ENCODE data around the gene ZNRF3. TPM values are rescaled to one million over a fixed set of nuclear protein-coding genes. Genes with fewer than 3 reads are reported as not detected.

Gene ZNRF3
- polyA plus RNA-seq, 3 donors: 0.13 TPM; not detected in 2

DNA sequence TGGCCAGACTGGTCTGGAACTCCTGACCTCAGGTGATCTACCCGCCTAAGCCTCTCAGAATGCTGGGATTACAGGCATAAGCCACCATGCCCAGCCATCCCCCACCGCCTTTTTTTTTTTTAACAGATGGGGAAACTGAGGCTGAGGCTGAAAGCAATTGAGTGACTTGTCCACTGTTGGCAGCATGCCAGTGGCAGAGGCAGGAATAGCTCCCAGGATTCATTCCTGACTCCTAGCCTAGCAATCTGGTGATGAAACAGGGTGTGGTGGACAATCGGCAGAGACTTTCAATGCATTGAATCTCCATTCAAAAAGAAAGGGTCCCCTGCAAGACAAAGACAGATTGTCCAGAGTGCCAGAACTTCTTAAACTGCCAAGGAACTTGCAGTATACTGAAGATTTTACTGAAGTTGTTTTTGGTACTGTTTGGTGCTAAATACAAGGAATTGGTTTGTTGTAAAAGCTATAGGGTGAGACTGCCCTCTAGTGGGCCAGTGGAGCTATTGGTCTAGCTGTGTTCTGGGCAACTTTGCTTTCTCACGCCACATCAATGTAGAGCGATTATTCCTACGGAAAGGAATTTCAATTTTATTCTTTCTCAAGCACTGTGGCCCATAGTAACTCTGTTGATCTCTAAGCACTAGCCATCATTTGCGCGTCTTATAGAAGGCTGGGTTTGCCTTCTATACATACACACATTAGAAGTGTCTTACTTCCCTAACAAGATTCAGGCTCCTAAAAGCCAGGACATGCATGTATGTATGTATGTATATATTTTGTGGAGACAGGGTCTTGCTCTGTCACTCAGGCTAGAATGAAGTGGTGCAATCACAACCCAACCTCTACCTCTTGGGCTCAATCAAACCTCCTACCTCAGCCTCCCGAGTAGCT lies 157.3 kb downstream of the ZNRF3 start:
- no peak overlapping the region for H3K27ac ChIP-seq (ENCODE audit: low read depth in 1 of 2, low read length in 2 of 2)
- no peaks in the 10 kb centered on the region for H3K4me1 ChIP-seq (ENCODE audit: control insufficient read depth in 1 of 2, insufficient read depth in 2 of 2, low read length in 2 of 2)
- no peaks in the 10 kb centered on the region for H3K36me3 ChIP-seq (replicated peaks in 1 of 2; ENCODE audit: control insufficient read depth in 1 of 2, insufficient read depth in 2 of 2, low read length in 2 of 2)
- H2AFZ ChIP-seq (ENCODE audit: insufficient read depth, low read depth, low read length, poor library complexity, severe bottlenecking): peak overlapping the region; percentile 1
- Mint-ChIP-seq H3K4me3 (no peak overlapping the region), H3K36me3 (no peaks in the 10 kb centered on the region), H3K9me3 (no peaks in the 10 kb centered on the region), H3K27me3 (ENCODE audit: low read depth in 3 of 3) (peaks cover 0 to 3% (median 2%) of the 10 kb centered on the region in 3 donors), H3K27ac (no peak overlapping the region), H3K4me1 (peaks cover 2% of the 10 kb centered on the region)
- H3K27me3 ChIP-seq (ENCODE audit: control insufficient read depth in 2 of 2, insufficient read depth in 2 of 2, low read length in 2 of 2): no peaks in the 10 kb centered on the region
- WGBS (ENCODE audit: insufficient coverage): 100% methylated on average over 1 of the region's 9 CpGs
- H3K4me2 ChIP-seq (replicated peaks; ENCODE audit: extremely low read depth, low read length, poor library complexity, severe bottlenecking): no peak overlapping the region
- H3K9me3 ChIP-seq (replicated peaks in 1 of 2; ENCODE audit: control insufficient read depth in 1 of 2, insufficient read depth in 1 of 2, low read length in 2 of 2): no peaks in the 10 kb centered on the region
- H4K20me1 ChIP-seq (ENCODE audit: insufficient read depth, low read length): no peaks in the 10 kb centered on the region
- intact Hi-C loops (cut with micrococcal nuclease): loop anchor here (1.0 to 5.0 kb wide), 4 partner anchors 183 to 440 kb away; no protein-coding TSS in a partner anchor
- H3K9ac ChIP-seq (ENCODE audit: insufficient read depth, low read length, poor library complexity, severe bottlenecking): no peak overlapping the region
- DNase-seq: peak; percentile 50 to 72 (median 66)
- H3K4me3 ChIP-seq (replicated peaks in 1 of 3; ENCODE audit: low read depth in 2 of 3, low read length in 3 of 3): no peak overlapping the region
- no peaks in the 10 kb centered on the region for H3K79me2 ChIP-seq (ENCODE audit: insufficient read depth, low read length)
- TF ChIP-seq, protein P1, sequence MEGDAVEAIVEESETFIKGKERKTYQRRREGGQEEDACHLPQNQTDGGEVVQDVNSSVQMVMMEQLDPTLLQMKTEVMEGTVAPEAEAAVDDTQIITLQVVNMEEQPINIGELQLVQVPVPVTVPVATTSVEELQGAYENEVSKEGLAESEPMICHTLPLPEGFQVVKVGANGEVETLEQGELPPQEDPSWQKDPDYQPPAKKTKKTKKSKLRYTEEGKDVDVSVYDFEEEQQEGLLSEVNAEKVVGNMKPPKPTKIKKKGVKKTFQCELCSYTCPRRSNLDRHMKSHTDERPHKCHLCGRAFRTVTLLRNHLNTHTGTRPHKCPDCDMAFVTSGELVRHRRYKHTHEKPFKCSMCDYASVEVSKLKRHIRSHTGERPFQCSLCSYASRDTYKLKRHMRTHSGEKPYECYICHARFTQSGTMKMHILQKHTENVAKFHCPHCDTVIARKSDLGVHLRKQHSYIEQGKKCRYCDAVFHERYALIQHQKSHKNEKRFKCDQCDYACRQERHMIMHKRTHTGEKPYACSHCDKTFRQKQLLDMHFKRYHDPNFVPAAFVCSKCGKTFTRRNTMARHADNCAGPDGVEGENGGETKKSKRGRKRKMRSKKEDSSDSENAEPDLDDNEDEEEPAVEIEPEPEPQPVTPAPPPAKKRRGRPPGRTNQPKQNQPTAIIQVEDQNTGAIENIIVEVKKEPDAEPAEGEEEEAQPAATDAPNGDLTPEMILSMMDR (IDR thresholded peaks at IDR 0.05): peak; percentile 93

- TF ChIP-seq, protein P1 (IDR thresholded peaks at IDR 0.05): no peak
- Histone ChIP-seq H3K27ac (ENCODE audit: low read depth in 1 of 2, low read length in 2 of 2) (no peak overlapping the region), H3K9ac (ENCODE audit: insufficient read depth, low read length, poor library complexity, severe bottlenecking) (no peak overlapping the region), H3K36me3 (replicated peaks in 1 of 2; ENCODE audit: control insufficient read depth in 1 of 2, insufficient read depth in 2 of 2, low read length in 2 of 2) (no peaks in the 10 kb centered on the region), H3K9me3 (replicated peaks in 1 of 2; ENCODE audit: control insufficient read depth in 1 of 2, insufficient read depth in 1 of 2, low read length in 2 of 2) (no peaks in the 10 kb centered on the region), H3K4me2 (replicated peaks; ENCODE audit: extremely low read depth, low read length, poor library complexity, severe bottlenecking) (no peak overlapping the region), H3K27me3 (ENCODE audit: control insufficient read depth in 2 of 2, insufficient read depth in 2 of 2, low read length in 2 of 2) (no peaks in the 10 kb centered on the region), H4K20me1 (ENCODE audit: insufficient read depth, low read length) (no peaks in the 10 kb centered on the region), H3K79me2 (ENCODE audit: insufficient read depth, low read length) (no peaks in the 10 kb centered on the region), H2AFZ (ENCODE audit: insufficient read depth, low read depth, low read length, poor library complexity, severe bottlenecking) (no peak overlapping the region), H3K4me1 (ENCODE audit: control insufficient read depth in 1 of 2, insufficient read depth in 2 of 2, low read length in 2 of 2) (no peaks in the 10 kb centered on the region), H3K4me3 (replicated peaks in 1 of 3; ENCODE audit: low read depth in 2 of 3, low read length in 3 of 3) (no peak overlapping the region)
- Mint-ChIP-seq H3K27me3 (ENCODE audit: low read depth in 3 of 3) (peaks cover 0 to 3% (median 2%) of the 10 kb centered on the region in 3 donors), H3K4me1 (peaks cover 2% of the 10 kb centered on the region), H3K36me3 (no peaks in the 10 kb centered on the region), H3K9me3 (no peaks in the 10 kb centered on the region), H3K4me3 (no peak overlapping the region), H3K27ac (peak overlapping the region in 1 of 7 donors; percentile 17)
- intact Hi-C loops (cut with micrococcal nuclease): loop anchor here (2.0 to 5.0 kb wide), 3 partner anchors 184 to 441 kb away; no protein-coding TSS in a partner anchor
- no peak for DNase-seq
- 11% methylated on average over 1 of the region's 2 CpGs for WGBS (ENCODE audit: insufficient coverage)
Observed at GRCh38 chr22:29041408-29041807, 158.0 kb downstream of the ZNRF3 start.
